Left renal pelvis (tissue), 4 donors: ENCODE data around the gene STX2. TPM values are rescaled to one million over a fixed set of nuclear protein-coding genes. Genes with fewer than 3 reads are reported as not detected.
A peak's percentile ranks its signal among the peaks of the same experiment; 100 is the strongest.

Experiments
- DNase-seq, 4 donors: peaks; one replicate each; pipeline ENCODE4 v3.0.0-alpha.2; 2013; ENCODE audit warnings: low read depth in 4 of 4, low spot score in 3 of 4
- polyA plus RNA-seq, 4 donors: library from polyadenylated mRNA; unstranded; fragments of 120-200 nt; gene quantifications; one replicate each; pipeline ENCODE4 v1.2.1, GENCODE V29; 2013; ENCODE audit not compliant: insufficient read length in 4 of 4

Gene STX2
- polyA plus RNA-seq, 4 donors, result 24.7 to 32.0 (median 26.9) TPM

DNA sequence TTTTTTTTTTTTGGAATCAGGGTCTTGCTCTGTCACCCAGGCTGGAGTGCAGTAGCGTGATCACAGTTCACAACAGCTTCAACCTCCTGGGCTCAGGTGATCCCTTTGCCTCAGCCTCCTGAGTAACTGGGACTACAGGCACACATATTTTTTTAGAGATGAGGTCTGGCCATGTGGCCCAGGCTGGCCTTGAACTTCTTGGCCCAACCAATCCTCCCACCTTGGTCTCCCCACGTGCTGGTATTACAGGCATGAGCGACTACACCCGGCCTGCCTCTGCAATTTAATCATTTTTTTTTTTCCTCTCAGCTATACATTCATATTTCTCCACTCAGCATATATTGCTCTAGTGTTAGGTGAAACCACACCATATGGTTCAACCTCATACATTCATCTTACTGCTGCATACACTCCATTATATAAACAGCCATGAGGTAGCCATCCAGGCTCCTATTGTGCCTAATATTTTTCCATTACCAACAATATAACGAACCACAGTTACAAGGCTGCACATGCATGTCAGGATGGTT, 7.1 kb downstream of the STX2 start:
- DNase-seq, result no peak

GRCh38 chr12:130831246-130831645, 7.8 kb downstream of the STX2 start:
- no peak for DNase-seq

DNA sequence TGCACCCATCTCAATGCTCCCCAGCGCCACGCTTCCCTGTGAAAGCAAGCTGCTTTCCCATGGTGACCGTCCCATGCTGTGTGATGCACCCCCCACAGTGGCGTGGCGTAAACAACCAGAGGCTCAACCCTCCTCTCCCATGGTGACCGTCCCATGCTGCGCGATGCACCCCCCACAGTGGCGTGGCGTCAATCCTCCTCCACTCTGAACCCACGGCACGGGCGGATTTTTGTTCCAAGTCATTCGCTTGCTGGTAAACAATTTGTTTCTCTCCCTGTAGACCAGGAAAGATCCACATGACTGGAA, 8.9 kb downstream of the STX2 start:
- DNase-seq, result no peak

- no peak for DNase-seq
These were observed 9.4 kb downstream of the STX2 start for GRCh38 chr12:130829391-130830245.

- no peak for DNase-seq
These were observed 10.2 kb downstream of the STX2 start for GRCh38 chr12:130828895-130829294.

DNA sequence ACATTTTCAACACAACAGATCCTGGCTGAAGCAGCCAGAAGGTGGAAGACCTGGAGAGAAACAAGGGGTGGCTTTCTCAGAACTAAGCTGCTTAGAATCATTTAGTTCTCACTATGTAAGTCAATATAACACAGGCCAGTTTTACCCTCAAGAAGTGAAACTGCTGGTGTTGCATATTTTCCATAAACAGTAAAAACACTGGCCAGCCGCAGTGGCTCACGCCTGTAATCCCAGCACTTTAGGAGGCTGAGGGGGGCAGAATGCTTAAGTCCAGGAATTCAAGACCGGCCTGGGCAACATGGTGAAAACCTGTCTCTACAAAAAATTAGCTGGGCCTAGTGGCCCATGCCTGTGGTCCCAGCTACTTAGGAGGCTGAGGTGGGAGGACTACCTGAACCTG, 11.6 kb downstream of the STX2 start:
- DNase-seq, result no peak

- DNase-seq, result no peak
These were observed 12.8 kb downstream of the STX2 start for GRCh38 chr12:130826151-130826801.

- no peak for DNase-seq
These were observed 13.3 kb downstream of the STX2 start for GRCh38 chr12:130825771-130826150.

DNA sequence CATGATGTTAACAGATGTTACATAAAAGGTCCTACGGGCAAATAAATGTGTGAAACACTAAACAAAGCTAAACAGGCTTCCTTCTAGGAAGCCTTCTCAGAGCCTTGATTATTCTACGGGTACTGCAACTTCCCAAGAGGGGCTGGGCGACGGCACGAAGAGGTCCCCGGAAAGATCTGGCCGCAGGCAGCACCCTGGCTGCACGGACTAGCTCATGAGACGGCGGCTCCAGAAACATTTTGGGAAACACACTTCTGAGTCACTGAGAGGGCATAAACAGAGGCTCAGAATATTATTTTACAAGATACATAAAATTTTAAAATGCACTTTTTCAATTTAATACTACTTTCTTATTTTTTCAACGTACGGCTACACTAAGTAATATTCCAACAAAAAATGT, 19.4 kb downstream of the STX2 start:
- DNase-seq, result no peak

GRCh38 chr12:130818635-130819576, 20.1 kb downstream of the STX2 start:
- peak in 2 of 4 donors; percentile 28 to 39 for DNase-seq

- no peak for DNase-seq
These were observed 20.8 kb downstream of the STX2 start for GRCh38 chr12:130818272-130818634.

DNA sequence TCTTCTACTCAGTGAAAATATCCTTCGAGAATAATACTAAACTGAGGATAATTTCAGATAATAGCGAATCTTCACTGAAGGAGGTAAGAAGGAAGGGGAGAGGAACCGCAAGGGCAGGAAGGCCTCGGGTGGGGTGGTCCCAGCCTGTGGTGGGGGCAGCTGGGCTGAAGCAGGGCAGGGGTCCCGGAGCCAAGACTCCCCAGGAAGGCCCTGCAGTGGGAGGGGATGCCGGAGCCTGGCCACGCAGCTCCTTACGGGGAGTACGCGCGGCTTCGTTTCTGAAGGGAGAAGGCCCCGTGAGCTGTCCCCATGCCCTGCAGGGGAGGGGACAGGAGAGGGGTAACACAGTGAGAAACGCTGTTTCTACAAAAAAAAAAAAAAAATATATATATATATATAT, 21.2 kb downstream of the STX2 start:
- no peak for DNase-seq

- DNase-seq, result no peak
These were observed 23.0 kb downstream of the STX2 start for GRCh38 chr12:130816097-130816496.

- no peak for DNase-seq
These were observed 23.9 kb downstream of the STX2 start for GRCh38 chr12:130815028-130815741.

GRCh38 chr12:130813949-130814348, 25.1 kb downstream of the STX2 start:
- no peak for DNase-seq

GRCh38 chr12:130813436-130813835, 25.6 kb downstream of the STX2 start:
- no peak for DNase-seq

DNA sequence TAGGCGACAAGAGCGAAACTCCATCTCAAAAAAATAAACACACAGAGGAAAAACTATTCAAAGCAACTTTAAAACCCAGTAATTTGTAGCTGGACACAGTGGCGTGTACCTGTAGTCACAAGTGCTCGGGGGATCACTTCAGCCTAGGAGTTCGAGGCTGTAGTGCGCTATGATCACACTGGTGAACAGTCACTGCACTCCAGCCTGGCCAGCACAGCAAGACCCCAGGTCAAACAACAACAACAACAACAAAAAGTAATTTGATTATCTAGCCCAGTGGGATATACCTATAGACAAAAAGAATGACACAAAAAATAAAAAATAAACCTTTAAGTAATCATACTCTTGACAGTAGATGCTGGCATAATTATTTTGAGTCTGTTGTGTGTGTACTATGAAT, 29.3 kb downstream of the STX2 start:
- DNase-seq, result no peak

- no peak for DNase-seq
These were observed 31.7 kb downstream of the STX2 start for GRCh38 chr12:130807309-130807708.

DNA sequence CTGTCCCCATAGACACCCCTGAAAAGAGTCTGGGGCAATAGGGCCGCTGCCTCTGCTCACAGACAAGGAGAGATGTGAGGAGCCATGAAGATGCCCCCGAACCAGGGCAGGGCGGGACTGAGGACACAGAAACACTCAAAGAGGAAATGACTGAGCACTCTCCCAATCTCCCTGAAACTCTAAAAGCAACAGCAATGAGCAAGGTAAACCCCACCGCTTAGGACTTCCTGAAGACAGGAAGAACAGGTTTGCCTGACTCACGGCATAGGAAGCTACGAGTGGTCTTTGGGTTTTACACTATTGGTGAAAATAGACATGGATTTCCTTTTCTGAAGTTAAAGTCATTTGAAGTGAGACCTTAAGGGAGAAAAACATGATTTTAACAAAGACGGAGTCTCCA, 32.5 kb downstream of the STX2 start:
- no peak for DNase-seq

DNA sequence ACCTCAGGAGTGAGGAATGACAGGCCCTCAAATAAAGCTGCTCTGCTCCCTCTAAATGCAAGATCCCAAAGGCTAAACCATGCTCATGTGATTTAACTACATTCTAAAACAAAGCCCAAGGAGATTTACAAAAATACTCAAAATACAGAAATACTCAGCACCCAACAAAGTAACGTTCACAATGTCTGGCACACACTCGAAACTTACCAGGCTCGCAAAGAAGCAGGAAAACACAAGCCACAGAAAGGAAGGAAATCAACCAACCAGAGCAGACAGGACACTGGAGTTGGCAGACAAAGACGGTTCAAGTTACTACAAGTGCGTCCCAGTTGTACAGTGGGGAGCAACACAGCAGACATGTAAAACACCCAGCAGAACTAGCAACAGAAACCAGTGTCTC, 33.4 kb downstream of the STX2 start:
- DNase-seq, result no peak

GRCh38 chr12:130804216-130804615, 34.8 kb downstream of the STX2 start:
- DNase-seq, result no peak
